Measurements from ENCODE around the gene INS.

DNA sequence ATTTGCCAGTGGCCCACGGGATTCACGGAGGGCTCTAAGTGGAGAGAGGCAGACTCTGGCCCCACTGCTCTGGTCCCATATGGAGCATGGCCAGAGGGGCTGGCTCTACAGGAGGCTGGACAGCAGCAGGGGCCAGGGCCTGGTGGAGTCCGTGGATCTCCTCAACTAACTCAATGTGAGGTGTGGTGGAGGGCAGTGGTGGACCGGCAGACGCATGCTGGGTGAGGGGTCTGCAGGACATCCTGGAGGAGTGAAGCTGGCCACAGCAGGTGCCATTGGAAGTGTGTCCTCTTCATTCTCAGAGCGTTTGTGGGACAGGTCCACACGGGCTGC lies 37.4 kb downstream of the INS start:
- TF ChIP-seq POLR2AphosphoS5 (IDR thresholded peaks at IDR 0.05) (no peak), POLR2A (IDR thresholded peaks at IDR 0.05) (no peak), EP300 (IDR thresholded peaks at IDR 0.05) (no peak)
- TF ChIP-seq, protein P1, sequence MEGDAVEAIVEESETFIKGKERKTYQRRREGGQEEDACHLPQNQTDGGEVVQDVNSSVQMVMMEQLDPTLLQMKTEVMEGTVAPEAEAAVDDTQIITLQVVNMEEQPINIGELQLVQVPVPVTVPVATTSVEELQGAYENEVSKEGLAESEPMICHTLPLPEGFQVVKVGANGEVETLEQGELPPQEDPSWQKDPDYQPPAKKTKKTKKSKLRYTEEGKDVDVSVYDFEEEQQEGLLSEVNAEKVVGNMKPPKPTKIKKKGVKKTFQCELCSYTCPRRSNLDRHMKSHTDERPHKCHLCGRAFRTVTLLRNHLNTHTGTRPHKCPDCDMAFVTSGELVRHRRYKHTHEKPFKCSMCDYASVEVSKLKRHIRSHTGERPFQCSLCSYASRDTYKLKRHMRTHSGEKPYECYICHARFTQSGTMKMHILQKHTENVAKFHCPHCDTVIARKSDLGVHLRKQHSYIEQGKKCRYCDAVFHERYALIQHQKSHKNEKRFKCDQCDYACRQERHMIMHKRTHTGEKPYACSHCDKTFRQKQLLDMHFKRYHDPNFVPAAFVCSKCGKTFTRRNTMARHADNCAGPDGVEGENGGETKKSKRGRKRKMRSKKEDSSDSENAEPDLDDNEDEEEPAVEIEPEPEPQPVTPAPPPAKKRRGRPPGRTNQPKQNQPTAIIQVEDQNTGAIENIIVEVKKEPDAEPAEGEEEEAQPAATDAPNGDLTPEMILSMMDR (IDR thresholded peaks at IDR 0.05): no peak
